Transverse colon (tissue), 4 donors: Measurements from ENCODE around the gene SEC24B. TPM values are rescaled to one million over a fixed set of nuclear protein-coding genes. Genes with fewer than 3 reads are reported as not detected.
"Not testable (repeated sequence)": the region's sequence is repeated elsewhere in the genome, so short reads cannot be mapped to it uniquely, and the experiment has no call there.

Experiments
- DNase-seq: peaks from one replicate; pipeline ENCODE4 v3.0.0-alpha.2; 2019
- H3K27ac ChIP-seq, 4 donors: fragments of 200-600 bp; sonication (generic); 2 replicates each; pipeline ENCODE4 v1.5.1; 2016 to 2018; ENCODE audit warnings: inconsistent platforms in 4 of 4
- H3K27me3 ChIP-seq: fragments of 200-600 bp; sonication (generic); 2 replicates; pipeline ENCODE4 v1.5.1; 2017; ENCODE audit warnings: inconsistent platforms
- H3K36me3 ChIP-seq, 4 donors: fragments of 200-600 bp; sonication (generic); 2 replicates each; pipeline ENCODE4 v1.5.1; 2017 to 2019; ENCODE audit warnings: inconsistent platforms in 4 of 4
- H3K4me1 ChIP-seq, 4 donors: fragments of 200-600 bp; sonication (generic); 2 replicates each; pipeline ENCODE4 v1.5.1; 2017 to 2020; ENCODE audit warnings: inconsistent platforms in 4 of 4
- H3K4me3 ChIP-seq, 4 donors: fragments of 200-600 bp; sonication (generic); 1 replicate in 1 of 4; 2 replicates in 3 of 4; pipeline versions ENCODE4 v1.5.1 to v1.6.1; 2017 to 2019; ENCODE audit warnings: inconsistent platforms in 4 of 4
- H3K9me3 ChIP-seq, 2 donors: fragments of 200-600 bp; sonication (generic); 2 replicates each; pipeline ENCODE4 v1.5.1; 2017 to 2019; ENCODE audit warnings: inconsistent platforms in 2 of 2
- EP300 ChIP-seq: sonication (generic); formaldehyde crosslinking; IDR thresholded peaks from one replicate; pipeline ENCODE4 v1.6.1; 2017; ENCODE audit warnings: antibody characterized with exemption, low read depth
- POLR2A ChIP-seq: fragments of 450-650 bp; IDR thresholded peaks from one replicate; pipeline ENCODE4 v1.6.1; 2016; ENCODE audit warnings: antibody characterized with exemption, mild to moderate bottlenecking, moderate library complexity
- POLR2AphosphoS5 ChIP-seq, 3 donors: sonication (generic); formaldehyde crosslinking; IDR thresholded peaks; one replicate each; pipeline ENCODE4 v1.6.1; 2016; ENCODE audit warnings: antibody characterized with exemption in 3 of 3
- WGBS, 2 donors: methylation state at CpG; one replicate each; pipeline ENCODE4 v1.1.5; 2018; ENCODE audit warnings: low coverage in 1 of 2; 5-methylcytosine and 5-hydroxymethylcytosine counted together
- in situ Hi-C, 4 donors: fragments of 200-750 bp; cut with MboI; loops; one replicate each; pipeline versions ENCODE4 v1.15.0 to v1.15.1; 2017; ENCODE audit warnings: low sequenced_read_pairs in 3 of 4, low pct_ligation_motif_present in 1 of 4, low pct_unique_long_range_greater_than_20kb in 1 of 4
- intact Hi-C: fragments of 100-400 bp; cut with DNase I; formaldehyde crosslinking; loops from one replicate; pipeline ENCODE4 v1.15.1; 2023; ENCODE audit warnings: low total_unique reads
- total RNA-seq, 4 donors: library from RNA; depleted of rRNA; stranded (reverse); fragments of >200 nt; gene quantifications; one replicate each; pipeline ENCODE4 v1.1.0, GENCODE V29; 2016
- TF ChIP-seq, protein P1 (sequence below), 5 experiments: fragments of 200-600 bp in 3 of 5; fragments of 450-650 bp in 2 of 5; sonication (generic) in 3 of 5; IDR thresholded peaks; 1 replicate in 2 of 5; 2 replicates in 3 of 5; pipeline ENCODE4 v1.5.1; 2016 to 2017; ENCODE audit warnings: antibody characterized with exemption in 5 of 5, inconsistent platforms in 3 of 5, mild to moderate bottlenecking in 2 of 5, moderate library complexity in 1 of 5

Gene SEC24B
- total RNA-seq, 4 donors from 2014 or later, result 14.3 to 44.1 (median 35.4) TPM

DNA sequence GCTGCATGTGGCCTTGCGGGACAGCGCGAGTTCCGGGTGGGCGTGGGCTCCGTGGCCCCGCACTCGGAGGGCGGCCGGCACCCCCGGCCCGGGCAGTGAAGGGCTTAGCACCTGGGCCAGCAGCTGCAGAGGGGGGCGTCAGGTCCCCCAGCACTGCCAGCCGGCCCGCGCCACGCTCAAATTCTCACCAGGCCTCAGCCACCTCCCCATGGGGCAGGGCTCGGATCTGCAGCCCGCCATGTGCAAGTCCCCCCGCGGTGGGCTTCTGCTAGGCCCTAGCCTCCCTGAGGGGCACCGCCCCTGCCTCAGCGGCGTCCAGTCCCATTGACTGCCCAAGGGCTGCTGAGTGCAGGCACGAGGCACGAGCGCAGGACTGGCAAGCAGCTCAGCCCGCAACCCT, 123.8 kb downstream of the SEC24B start:
- in situ Hi-C loops, result loop anchor here in 1 of 4 donors (25.0 kb wide), 1 partner anchor 255 kb away; the partner anchor contains the start of genes CFI and GAR1
- TF ChIP-seq POLR2AphosphoS5 (IDR thresholded peaks at IDR 0.05) (no peak), POLR2A (no peak), EP300 (no peak)
- TF ChIP-seq, protein P1, sequence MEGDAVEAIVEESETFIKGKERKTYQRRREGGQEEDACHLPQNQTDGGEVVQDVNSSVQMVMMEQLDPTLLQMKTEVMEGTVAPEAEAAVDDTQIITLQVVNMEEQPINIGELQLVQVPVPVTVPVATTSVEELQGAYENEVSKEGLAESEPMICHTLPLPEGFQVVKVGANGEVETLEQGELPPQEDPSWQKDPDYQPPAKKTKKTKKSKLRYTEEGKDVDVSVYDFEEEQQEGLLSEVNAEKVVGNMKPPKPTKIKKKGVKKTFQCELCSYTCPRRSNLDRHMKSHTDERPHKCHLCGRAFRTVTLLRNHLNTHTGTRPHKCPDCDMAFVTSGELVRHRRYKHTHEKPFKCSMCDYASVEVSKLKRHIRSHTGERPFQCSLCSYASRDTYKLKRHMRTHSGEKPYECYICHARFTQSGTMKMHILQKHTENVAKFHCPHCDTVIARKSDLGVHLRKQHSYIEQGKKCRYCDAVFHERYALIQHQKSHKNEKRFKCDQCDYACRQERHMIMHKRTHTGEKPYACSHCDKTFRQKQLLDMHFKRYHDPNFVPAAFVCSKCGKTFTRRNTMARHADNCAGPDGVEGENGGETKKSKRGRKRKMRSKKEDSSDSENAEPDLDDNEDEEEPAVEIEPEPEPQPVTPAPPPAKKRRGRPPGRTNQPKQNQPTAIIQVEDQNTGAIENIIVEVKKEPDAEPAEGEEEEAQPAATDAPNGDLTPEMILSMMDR (IDR thresholded peaks at IDR 0.05), result no peak

DNA sequence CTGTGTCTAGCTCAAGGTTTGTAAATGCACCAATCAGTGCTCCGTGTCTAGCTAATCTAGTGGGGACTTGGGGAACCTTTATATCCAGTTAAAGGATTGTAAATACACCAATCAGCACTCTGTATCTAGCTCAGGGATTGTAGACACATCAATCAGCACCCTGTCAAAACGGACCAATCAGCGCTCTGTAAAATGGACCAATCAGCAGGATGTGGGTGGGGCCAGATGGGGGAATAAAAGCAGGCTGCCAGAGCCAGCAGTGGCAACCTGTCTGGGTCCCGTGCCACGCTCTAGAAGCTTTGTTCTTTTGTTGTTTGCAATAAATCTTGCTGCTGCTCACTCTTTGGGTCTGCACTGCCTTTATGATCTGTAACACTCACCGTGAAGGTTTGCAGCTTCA, 124.5 kb downstream of the SEC24B start:
- H3K27ac ChIP-seq, H3K27me3 ChIP-seq, DNase-seq, H3K4me3 ChIP-seq, intact Hi-C loops, H3K36me3 ChIP-seq, H3K9me3 ChIP-seq: not testable (repeated sequence)
- WGBS, 2 donors, result 97 to 100% methylated on average over 4 to 6 of the region's 6 CpGs
- H3K4me1 ChIP-seq, result peaks cover 0 to 22% (median 4%) of the 10 kb centered on the region in 4 donors
- in situ Hi-C loops, result loop anchor here in 1 of 4 donors (25.0 kb wide), 1 partner anchor 254 kb away; the partner anchor contains the start of genes CFI and GAR1

More for the DNA sequence above, 123.8 kb downstream of the SEC24B start:
- no peak overlapping the region for H3K4me3 ChIP-seq
- 93% methylated on average over 28 of the region's 28 CpGs; no CpG with 5 or more reads in 1 of the 2 donors for WGBS, 2 donors
- H3K9me3 ChIP-seq, result no peaks in the 10 kb centered on the region
- intact Hi-C loops, result no loop called here
- no peaks in the 10 kb centered on the region for H3K27me3 ChIP-seq
- no peak for DNase-seq
- no peaks in the 10 kb centered on the region for H3K36me3 ChIP-seq
- H3K4me1 ChIP-seq, result peaks cover 0 to 22% (median 4%) of the 10 kb centered on the region in 4 donors
- no peak overlapping the region for H3K27ac ChIP-seq

DNA sequence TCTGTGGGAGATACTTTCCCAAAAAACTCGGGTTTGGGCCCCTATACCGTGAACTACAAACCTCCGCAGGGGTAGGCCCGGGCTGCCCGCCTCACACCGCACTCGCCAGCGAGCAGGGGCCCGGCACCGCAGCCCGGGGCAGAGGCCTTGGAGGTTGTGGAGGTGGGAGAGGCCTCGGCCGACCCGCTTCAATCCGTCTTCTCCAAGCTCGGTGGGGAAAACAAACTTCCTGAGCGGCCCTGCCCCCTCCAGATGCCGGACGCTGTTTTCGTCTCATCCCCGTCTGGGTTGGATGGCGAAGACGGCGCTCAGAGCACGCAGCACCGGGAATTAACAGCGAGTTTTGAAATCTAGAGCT, 126.0 kb downstream of the SEC24B start:
- 5% methylated on average over 21 of the region's 27 CpGs; no CpG with 5 or more reads in 1 of the 2 donors for WGBS, 2 donors
- Histone ChIP-seq H3K36me3 (no peaks in the 10 kb centered on the region), H3K4me3 (peak overlapping the region; percentile 31 to 82 (median 68)), H3K9me3 (no peaks in the 10 kb centered on the region), H3K27ac (peak overlapping the region; percentile 86 to 89 (median 88)), H3K4me1 (peaks cover 0 to 22% (median 4%) of the 10 kb centered on the region in 4 donors), H3K27me3 (no peaks in the 10 kb centered on the region)
- peak; percentile 27 for DNase-seq
- intact Hi-C loops, result no loop called here
- TF ChIP-seq POLR2AphosphoS5 (IDR thresholded peaks at IDR 0.05) (no peak), POLR2A (no peak), EP300 (no peak)
- TF ChIP-seq, protein P1 (IDR thresholded peaks at IDR 0.05), result no peak
- in situ Hi-C loops, result loop anchor here in 1 of 4 donors (25.0 kb wide), 1 partner anchor 253 kb away; the partner anchor contains the start of genes CFI and GAR1

GRCh38 chr4:109559983-109560686, 126.5 kb downstream of the SEC24B start, which contains the start of gene MCUB:
Gene MCUB, plus strand, starts transcription at chr4:109560246. Its CDS starts 92 bp downstream, at chr4:109560338.
- in situ Hi-C loops (loop anchor here in 1 of 4 donors (25.0 kb wide), 1 partner anchor 252 kb away; the partner anchor contains the start of genes CFI and GAR1), intact Hi-C loops (no loop called here)
- DNase-seq, result peak; percentile 89
- Histone ChIP-seq H3K27ac (peak within 1 kb of the TSS; percentile 86 to 89 (median 88)), H3K4me1 (peaks cover 0 to 22% (median 4%) of the 10 kb centered on the region in 4 donors), H3K27me3 (no peaks in the 10 kb centered on the region), H3K9me3 (no peaks in the 10 kb centered on the region), H3K36me3 (no peaks in the 10 kb centered on the region), H3K4me3 (peak within 1 kb of the TSS; percentile 66 to 82 (median 70))
- 0% methylated on average over 5 to 47 of the region's 73 CpGs for WGBS, 2 donors
- TF ChIP-seq, protein P1 (IDR thresholded peaks at IDR 0.05), result no peak
- TF ChIP-seq POLR2AphosphoS5 (IDR thresholded peaks at IDR 0.05) (peak; percentile 57 to 76 (median 58)), POLR2A (peak; percentile 44)
